GM18907 (cell line): ENCODE measurements around the gene DCDC1.

Experiments used
- ATAC-seq: cut with Tn5 transposase; IDR thresholded peaks from one replicate; pipeline ENCODE4 v1.9.1; 2021; ENCODE audit warnings: mild to moderate bottlenecking, moderate library complexity; ENCODE audit not compliant: unreplicated experiment

The DCDC1 gene

DNA sequence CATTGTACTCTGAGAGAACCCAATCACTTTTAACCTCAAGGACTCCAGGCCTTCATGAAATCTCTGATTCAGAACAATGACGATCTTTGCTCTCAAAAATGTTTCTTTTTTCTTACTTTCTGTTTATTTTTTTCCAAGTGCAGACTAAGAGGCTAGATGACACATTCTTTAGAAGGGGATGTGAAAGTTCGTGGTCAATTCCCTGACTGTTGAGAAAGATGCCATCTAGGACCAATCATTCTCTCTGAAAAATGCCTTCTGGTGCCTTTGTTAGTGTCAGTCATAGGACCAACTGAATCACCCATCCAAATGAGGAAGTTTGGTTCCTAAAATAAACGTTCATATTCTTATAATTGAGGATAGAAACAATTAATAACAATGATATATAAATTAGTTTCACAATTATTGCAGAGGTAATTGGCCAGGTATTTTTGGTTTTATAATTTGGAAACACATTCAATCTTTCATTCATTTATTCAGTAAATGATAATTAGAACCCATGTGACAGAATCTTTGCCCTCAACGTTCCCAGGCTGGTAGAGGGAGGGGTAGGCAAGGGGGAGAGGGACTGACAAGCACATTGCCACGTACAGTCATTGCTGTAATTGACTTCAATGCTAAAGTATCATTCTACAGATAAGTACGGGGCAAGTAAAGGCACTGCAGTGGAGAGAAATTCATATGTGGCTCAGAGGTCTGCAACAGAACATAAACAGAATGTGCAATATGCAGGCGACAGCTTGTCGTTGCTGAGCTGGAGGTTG lies 450.0 kb downstream of the DCDC1 start:
- ATAC-seq, result peak; percentile 52

DNA sequence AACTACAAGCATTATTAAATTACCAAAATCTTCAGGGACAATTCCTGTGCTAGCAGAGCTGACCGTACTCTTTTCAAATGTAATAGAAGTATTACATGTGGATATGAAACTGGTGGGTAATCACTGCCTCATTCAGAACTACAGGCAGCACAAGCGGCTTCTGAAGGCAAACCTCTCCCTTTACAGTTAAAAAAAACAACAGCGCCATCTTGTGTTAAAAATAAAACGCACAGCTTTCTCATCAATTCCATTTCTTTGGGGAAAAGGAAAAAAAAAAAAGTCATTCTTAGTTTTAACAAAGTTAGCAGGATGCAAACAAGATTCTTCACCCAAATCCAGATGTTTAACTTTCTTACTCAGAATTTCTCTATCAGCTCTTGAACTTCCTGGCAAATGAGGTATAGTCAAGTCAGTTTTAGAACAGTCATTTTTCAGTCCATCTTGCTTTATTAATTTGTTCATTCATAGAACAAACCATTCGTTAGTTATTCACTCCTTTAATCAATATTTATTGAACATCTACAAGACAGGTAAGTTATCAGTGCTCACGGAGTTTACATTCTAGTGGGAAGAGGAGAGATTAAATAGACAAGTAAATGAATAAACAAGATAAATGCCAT lies 451.6 kb downstream of the DCDC1 start:
- peak; percentile 73 for ATAC-seq

GRCh38 chr11:30917266-30917665 lies 452.3 kb downstream of the DCDC1 start:
- no peak for ATAC-seq

DNA sequence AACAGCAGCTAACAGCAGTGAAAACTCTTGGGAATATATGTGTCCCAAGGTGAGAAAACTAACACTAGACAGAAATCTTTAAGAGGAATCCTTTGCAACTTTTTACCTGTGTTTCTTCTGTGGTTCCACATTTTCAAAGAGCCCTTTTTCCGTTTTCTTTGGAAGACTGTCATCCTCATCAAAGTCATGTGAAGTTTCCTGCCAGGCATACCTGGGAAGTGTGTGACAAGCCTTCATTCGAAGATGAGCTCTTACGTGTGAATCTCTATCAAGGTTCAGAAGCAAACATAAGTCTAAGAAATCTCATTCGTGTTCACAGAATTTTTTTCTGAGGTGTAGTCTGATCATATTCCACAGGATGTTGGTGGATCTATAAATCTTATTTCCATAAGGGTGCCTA lies 452.8 kb downstream of the DCDC1 start:
- ATAC-seq, result no peak

GRCh38 chr11:30914143-30914762 lies 455.3 kb downstream of the DCDC1 start:
- ATAC-seq, result peak; percentile 71

GRCh38 chr11:30911247-30911646 lies 458.3 kb downstream of the DCDC1 start:
- no peak for ATAC-seq

DNA sequence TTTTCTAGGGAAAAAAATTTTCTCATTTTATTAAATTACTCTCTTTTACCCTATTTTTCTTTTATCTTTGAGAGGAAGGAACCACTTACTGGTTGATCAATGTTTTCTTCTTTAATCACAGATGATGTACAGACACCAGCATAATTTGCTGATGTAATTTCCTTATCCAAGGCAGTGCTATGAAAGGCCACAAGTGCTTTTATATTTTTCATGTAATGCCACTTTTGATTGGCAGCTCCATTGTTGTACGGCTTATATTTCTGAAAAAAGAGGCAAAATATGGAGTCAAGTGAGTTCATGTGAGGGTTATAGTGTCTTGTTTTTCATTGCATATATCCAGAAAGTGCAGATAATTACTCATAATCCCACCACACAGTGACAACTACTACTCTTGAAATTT lies 460.7 kb downstream of the DCDC1 start:
- no peak for ATAC-seq

DNA sequence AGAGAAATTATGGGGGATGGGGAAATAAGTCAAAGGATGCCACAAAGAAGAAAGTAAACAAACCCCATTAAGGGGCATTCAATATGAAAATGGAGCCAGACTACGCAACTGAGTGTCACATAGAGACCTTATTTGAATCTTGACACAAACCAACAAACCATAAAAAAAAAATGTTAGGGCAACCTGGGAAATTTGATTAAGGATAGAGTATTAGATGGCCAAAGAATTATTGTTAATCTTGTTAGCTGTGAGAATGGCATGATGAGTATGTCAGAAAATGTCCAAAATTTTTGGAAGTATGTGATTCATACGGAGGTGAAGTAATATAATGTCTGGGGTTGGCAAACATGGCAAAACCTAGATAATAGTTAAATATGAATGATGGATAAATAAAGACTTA lies 461.3 kb downstream of the DCDC1 start:
- no peak for ATAC-seq

- no peak for ATAC-seq
These were observed 466.6 kb downstream of the DCDC1 start for GRCh38 chr11:30902929-30903328.

DNA sequence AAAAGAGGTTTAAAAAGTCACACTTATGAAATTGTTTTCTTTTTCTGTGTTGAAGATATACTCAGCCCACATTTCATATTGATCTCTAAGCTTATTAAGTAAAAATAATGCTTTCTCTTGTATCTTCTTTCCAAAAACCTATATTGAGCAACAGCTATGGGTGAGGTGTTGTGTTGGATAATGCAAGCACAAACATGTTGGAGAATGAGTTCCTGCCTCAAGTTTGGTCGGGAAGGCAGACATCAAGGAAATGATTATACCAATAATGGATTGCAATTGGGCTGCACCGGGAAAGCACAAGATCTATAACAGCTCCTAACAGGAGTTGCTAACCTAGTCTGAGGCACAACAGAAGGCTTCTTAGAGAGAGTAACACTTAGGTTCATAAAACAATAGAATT lies 474.5 kb downstream of the DCDC1 start:
- no peak for ATAC-seq

DNA sequence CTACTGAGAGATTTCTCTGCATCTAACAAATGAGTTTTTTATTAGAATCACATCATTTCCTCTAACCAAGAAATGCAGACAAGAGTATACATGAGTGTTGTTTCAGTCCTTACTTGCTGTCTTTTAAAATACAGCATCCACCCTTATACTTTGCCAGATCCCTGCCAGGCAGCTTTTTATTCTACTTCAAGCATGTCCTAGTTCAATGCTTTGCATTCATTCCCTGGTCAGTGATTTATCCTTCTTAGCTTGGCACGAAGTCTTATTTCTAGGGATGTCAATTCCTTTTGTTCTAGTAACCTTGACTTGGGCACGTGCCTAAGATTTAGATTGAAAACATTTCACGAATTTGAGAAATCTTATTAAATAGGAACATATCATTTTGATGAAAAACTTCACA lies 476.2 kb downstream of the DCDC1 start:
- ATAC-seq, result no peak

DNA sequence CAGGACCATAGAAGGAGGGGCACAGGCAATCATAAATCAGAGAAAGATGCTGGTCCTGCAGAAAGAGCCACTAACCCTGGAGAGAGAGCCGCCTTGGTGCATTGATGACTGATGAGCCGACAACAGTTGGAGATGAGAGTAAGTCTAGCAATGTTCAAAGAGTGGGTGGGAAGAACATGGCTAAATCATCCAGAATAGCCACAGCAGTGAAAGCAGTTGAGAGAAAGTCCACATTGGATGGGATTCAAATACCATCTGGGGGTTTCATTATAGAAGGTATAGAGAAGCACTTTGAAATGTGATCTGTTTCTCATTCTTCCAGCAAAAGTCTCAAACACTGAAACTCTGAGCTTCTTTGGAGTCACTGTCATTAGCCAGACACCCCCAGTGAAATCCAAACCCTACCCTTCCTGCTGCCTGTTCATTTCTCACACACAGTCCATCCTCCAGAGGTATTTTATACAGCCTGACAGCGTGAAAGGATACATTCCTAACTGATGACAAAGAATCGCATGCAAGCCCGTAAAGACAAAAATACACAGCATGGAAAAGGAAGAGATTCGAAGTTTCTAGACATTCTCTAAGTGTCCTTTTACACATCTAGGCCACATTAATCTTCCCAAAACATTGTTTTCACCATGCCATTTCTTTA lies 480.3 kb downstream of the DCDC1 start:
- ATAC-seq, result no peak

DNA sequence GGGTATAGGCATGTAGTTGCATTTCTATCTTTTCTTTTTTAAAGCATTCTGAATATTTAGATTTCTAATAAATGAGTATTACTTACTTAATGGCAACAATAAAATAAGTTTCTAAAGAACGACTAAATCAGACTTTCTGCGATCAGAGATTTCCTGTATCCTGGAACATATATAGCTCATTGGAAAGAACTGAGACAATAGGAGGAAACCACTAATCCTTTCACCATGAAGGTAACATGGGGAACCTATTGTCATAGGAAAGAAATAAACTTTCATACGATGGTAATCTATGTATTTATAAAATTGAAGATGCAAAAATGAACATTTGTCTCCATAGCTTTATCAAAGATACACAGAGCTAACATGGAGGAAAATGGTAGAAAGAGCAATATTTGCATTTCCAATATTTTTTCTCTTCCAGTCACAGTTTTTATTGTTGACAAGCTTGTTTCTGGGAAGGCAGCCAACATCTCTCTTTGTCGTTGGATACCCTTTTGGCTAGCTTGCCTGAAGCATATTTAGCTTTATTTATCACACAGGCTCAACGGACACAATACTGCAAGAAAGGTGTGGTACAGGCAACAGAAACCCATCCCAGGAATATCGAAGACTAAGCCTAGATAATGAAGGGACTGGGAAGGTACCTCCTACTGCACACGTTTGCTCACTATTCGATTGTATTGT lies 490.1 kb downstream of the DCDC1 start:
- ATAC-seq, result no peak

DNA sequence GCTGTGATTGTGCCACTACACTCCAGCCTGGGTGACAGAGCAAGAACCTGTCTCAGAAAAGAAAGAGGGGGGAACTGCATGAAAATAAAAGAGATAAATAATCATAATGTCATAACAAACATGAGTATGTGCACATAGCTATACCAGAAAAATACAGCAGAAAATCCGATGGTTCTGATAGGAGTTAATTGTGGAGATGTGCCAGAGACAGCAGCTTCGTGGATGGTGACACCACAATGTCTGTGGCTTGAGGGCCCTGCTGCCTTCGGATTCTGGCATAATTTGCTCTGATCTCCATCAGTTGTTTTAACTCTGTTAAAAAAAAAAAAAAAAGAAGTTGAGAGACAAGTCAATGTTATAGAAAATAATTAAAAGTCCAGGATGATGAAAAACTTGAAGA lies 491.1 kb downstream of the DCDC1 start:
- no peak for ATAC-seq

GRCh38 chr11:30876663-30877396 lies 492.7 kb downstream of the DCDC1 start:
- no peak for ATAC-seq

- ATAC-seq, result no peak
These were observed 493.3 kb downstream of the DCDC1 start for GRCh38 chr11:30876228-30876627.

- ATAC-seq, result no peak
These were observed 493.7 kb downstream of the DCDC1 start for GRCh38 chr11:30875806-30876205.

DNA sequence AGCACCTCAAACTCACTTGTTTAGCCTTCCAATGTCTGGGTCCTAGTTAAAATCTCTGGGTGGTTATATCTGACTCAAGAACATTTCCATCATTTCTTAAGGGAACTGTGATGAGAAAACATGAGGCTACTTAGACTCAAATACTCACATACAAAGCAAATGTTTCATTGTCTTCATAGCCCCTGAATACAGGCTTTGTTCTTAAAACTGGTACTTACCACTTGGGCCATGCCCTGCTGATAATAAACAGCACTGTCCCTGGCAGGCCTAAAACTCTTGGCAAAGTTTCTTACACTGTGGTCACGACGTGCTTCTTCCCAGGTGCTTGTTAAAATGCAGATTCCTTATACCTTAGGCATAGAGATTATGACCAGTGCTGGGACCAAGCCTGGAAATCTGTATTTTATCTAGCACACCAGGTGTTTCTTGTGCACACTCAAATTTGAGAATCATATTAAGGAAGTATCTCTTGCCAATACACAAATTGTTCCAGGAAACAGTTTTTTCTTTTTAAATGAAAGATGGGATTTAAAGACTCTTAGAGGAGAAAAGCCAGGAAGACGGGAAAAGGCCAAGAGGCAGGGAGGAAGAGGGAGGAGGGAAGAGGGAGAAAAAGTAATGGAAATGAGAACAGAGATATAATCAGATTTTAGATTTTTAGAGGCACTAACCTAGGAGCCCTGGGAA lies 495.5 kb downstream of the DCDC1 start:
- no peak for ATAC-seq

DNA sequence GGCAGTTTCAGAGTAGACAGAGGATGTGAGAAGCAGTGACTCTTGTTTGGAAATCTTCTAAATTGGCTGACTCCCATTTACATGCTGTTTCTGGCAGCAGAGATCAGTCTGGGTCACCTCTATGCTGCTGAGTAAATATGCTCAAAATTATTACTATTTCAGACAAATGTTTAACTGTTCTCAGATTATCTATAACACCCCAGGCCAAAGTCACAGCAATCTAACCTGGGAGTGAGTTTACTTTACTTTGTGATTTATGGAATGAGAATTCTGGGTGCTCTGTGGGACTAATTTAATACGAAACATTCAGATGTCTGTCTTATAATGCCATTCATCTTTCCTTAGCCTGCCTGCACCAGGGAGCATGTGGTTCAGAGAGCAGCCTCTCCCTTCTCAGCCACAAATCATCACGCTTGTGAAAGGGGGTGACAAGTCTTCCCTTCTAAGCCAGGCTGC lies 500.9 kb downstream of the DCDC1 start:
- ATAC-seq, result no peak

- ATAC-seq, result no peak
These were observed 506.3 kb downstream of the DCDC1 start for GRCh38 chr11:30863209-30863608.
